HL-60 (cell line): ENCODE measurements around the gene SMARCAD1.

Experiments
- POLR2AphosphoS5 ChIP-seq: IDR thresholded peaks from 2 replicates; pipeline ENCODE4 v1.6.1; 2012; ENCODE audit warnings: low read depth
- TF ChIP-seq, protein P1 (sequence below): IDR thresholded peaks from one replicate; pipeline ENCODE4 v1.5.1; 2011; ENCODE audit warnings: low read length, control low read depth, inconsistent platforms; ENCODE audit not compliant: insufficient read depth
- TF ChIP-seq, protein P2 (sequence below): IDR thresholded peaks from 2 replicates; pipeline ENCODE4 v1.6.1; 2012; ENCODE audit warnings: low read depth; ENCODE audit not compliant: insufficient replicate concordance

DNA sequence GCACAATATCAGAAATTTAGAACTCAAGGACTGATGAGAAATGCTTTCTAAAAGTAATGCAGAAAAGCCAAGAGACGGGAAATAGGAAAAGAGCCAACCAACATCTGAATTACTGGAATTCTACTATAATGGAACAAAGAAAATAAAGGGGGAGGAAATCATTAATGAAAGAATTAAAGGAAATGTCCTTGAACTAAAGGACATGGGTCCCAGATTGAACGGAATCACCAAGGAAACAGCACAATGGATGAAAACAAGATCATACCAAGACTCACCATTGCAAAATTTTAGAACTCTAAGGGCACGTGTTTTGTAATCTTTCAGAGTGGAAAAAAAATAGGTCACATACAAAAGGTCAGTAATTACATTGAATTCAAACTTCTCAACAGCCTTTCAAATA is 99.0 kb downstream of the SMARCAD1 start:
- TF ChIP-seq, protein P1, sequence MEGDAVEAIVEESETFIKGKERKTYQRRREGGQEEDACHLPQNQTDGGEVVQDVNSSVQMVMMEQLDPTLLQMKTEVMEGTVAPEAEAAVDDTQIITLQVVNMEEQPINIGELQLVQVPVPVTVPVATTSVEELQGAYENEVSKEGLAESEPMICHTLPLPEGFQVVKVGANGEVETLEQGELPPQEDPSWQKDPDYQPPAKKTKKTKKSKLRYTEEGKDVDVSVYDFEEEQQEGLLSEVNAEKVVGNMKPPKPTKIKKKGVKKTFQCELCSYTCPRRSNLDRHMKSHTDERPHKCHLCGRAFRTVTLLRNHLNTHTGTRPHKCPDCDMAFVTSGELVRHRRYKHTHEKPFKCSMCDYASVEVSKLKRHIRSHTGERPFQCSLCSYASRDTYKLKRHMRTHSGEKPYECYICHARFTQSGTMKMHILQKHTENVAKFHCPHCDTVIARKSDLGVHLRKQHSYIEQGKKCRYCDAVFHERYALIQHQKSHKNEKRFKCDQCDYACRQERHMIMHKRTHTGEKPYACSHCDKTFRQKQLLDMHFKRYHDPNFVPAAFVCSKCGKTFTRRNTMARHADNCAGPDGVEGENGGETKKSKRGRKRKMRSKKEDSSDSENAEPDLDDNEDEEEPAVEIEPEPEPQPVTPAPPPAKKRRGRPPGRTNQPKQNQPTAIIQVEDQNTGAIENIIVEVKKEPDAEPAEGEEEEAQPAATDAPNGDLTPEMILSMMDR: no peak
- TF ChIP-seq POLR2AphosphoS5: no peak
- TF ChIP-seq, protein P2, sequence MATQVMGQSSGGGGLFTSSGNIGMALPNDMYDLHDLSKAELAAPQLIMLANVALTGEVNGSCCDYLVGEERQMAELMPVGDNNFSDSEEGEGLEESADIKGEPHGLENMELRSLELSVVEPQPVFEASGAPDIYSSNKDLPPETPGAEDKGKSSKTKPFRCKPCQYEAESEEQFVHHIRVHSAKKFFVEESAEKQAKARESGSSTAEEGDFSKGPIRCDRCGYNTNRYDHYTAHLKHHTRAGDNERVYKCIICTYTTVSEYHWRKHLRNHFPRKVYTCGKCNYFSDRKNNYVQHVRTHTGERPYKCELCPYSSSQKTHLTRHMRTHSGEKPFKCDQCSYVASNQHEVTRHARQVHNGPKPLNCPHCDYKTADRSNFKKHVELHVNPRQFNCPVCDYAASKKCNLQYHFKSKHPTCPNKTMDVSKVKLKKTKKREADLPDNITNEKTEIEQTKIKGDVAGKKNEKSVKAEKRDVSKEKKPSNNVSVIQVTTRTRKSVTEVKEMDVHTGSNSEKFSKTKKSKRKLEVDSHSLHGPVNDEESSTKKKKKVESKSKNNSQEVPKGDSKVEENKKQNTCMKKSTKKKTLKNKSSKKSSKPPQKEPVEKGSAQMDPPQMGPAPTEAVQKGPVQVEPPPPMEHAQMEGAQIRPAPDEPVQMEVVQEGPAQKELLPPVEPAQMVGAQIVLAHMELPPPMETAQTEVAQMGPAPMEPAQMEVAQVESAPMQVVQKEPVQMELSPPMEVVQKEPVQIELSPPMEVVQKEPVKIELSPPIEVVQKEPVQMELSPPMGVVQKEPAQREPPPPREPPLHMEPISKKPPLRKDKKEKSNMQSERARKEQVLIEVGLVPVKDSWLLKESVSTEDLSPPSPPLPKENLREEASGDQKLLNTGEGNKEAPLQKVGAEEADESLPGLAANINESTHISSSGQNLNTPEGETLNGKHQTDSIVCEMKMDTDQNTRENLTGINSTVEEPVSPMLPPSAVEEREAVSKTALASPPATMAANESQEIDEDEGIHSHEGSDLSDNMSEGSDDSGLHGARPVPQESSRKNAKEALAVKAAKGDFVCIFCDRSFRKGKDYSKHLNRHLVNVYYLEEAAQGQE: no peak
